ENCODE measurements around the gene MED13L.

- no peak for TF ChIP-seq POLR2A (IDR thresholded peaks at IDR 0.05)
- no peak for TF ChIP-seq CTCF (IDR thresholded peaks at IDR 0.05)
Observed at GRCh38 chr12:116308647-116309046, 31.2 kb upstream of the MED13L start.

Data from transverse colon (tissue), 3 donors.